ENCODE data around the gene ARMH1. TPM values are rescaled to one million over a fixed set of nuclear protein-coding genes. Genes with fewer than 3 reads are reported as not detected.

The ARMH1 gene
- total RNA-seq, 1 experiment from 2014 or later = 2.8 TPM

DNA sequence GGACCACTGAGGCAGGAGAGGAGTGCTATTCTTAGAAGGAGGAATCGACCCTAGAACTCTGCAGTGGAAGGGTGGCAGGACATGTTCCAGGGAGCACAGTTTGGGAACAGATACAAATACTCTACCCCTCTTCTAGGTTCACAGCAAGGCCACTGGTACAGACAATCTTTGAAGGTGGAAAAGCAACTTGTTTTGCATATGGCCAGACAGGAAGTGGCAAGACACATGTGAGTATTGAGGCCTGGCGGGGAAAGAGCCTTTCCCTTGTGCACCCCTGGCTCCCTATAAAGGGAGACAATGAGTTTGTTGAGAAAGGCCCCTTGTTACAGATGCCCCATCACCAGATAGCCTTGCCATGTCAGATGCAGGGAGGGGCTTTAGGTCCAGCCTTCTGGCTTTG lies 82.9 kb downstream of the ARMH1 start:
- ChIA-PET POLR2A (no interaction called here), CTCF (no interaction called here)
- no peak for DNase-seq (ENCODE audit: low read depth, low spot score)
- intact Hi-C loops (cut with micrococcal nuclease; ENCODE audit: unreplicated experiment) (no loop called here), in situ Hi-C loops (cut with HindIII; ENCODE audit: low pct_unique_long_range_greater_than_20kb, low sequenced_read_pairs) (no loop called here)
- Histone ChIP-seq H3K27ac (ENCODE audit: low read length) (no peak overlapping the region), H3K4me3 (ENCODE audit: low read depth in 2 of 2, low read length in 2 of 2) (no peak overlapping the region), H3K27me3 (ENCODE audit: control insufficient read depth, insufficient read depth, low read length) (no peaks in the 10 kb centered on the region), H3K36me3 (ENCODE audit: control insufficient read depth, insufficient read depth, low read length) (peaks cover 27% of the 10 kb centered on the region), H3K9me3 (ENCODE audit: control insufficient read depth, insufficient read depth, low read depth, low read length) (no peaks in the 10 kb centered on the region), H3K4me1 (ENCODE audit: control insufficient read depth, insufficient read depth, low read length) (no peaks in the 10 kb centered on the region)
- TF ChIP-seq, protein P1, sequence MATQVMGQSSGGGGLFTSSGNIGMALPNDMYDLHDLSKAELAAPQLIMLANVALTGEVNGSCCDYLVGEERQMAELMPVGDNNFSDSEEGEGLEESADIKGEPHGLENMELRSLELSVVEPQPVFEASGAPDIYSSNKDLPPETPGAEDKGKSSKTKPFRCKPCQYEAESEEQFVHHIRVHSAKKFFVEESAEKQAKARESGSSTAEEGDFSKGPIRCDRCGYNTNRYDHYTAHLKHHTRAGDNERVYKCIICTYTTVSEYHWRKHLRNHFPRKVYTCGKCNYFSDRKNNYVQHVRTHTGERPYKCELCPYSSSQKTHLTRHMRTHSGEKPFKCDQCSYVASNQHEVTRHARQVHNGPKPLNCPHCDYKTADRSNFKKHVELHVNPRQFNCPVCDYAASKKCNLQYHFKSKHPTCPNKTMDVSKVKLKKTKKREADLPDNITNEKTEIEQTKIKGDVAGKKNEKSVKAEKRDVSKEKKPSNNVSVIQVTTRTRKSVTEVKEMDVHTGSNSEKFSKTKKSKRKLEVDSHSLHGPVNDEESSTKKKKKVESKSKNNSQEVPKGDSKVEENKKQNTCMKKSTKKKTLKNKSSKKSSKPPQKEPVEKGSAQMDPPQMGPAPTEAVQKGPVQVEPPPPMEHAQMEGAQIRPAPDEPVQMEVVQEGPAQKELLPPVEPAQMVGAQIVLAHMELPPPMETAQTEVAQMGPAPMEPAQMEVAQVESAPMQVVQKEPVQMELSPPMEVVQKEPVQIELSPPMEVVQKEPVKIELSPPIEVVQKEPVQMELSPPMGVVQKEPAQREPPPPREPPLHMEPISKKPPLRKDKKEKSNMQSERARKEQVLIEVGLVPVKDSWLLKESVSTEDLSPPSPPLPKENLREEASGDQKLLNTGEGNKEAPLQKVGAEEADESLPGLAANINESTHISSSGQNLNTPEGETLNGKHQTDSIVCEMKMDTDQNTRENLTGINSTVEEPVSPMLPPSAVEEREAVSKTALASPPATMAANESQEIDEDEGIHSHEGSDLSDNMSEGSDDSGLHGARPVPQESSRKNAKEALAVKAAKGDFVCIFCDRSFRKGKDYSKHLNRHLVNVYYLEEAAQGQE (IDR thresholded peaks at IDR 0.05; ENCODE audit: insufficient read depth in 1 of 2, low read depth in 2 of 2, low read length in 1 of 2) = no peak
- TF ChIP-seq POLR2AphosphoS5 (IDR thresholded peaks at IDR 0.05; ENCODE audit: low read depth, low read length) = no peak
- TF ChIP-seq SIN3A (IDR thresholded peaks at IDR 0.05; ENCODE audit: borderline replicate concordance, insufficient read depth, low read depth, low read length) = no peak
- TF ChIP-seq TCF7L2 (IDR thresholded peaks at IDR 0.05; ENCODE audit: low read depth, low read length) = no peak
- TF ChIP-seq, protein P2, sequence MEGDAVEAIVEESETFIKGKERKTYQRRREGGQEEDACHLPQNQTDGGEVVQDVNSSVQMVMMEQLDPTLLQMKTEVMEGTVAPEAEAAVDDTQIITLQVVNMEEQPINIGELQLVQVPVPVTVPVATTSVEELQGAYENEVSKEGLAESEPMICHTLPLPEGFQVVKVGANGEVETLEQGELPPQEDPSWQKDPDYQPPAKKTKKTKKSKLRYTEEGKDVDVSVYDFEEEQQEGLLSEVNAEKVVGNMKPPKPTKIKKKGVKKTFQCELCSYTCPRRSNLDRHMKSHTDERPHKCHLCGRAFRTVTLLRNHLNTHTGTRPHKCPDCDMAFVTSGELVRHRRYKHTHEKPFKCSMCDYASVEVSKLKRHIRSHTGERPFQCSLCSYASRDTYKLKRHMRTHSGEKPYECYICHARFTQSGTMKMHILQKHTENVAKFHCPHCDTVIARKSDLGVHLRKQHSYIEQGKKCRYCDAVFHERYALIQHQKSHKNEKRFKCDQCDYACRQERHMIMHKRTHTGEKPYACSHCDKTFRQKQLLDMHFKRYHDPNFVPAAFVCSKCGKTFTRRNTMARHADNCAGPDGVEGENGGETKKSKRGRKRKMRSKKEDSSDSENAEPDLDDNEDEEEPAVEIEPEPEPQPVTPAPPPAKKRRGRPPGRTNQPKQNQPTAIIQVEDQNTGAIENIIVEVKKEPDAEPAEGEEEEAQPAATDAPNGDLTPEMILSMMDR (IDR thresholded peaks at IDR 0.05) = no peak
- BruUV-seq (replicated peaks) = no TSS peak
- ATAC-seq = no peak

DNA sequence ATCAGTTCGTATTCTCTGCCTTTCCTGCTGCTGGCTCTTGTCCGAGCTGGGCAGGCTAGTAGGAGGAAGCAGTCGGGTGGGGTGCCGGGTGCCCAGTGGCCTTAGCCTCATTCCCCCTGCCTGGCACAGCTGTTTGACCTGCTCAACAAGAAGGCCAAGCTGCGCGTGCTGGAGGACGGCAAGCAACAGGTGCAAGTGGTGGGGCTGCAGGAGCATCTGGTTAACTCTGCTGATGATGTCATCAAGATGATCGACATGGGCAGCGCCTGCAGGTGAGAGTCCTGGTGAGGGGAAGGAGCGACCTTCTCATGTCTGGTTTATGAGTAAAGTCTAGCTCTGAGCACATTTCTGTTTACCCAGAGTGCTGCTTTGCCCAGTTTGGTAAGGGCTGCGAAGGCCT lies 84.6 kb downstream of the ARMH1 start:
- H3K36me3 ChIP-seq (ENCODE audit: control insufficient read depth, insufficient read depth, low read length) = peaks cover 27% of the 10 kb centered on the region
- ChIA-PET CTCF (no interaction called here), POLR2A (no interaction called here)
- DNase-seq (ENCODE audit: low read depth, low spot score) (no peak), ATAC-seq (no peak)
- no TSS peak for BruUV-seq (replicated peaks)
- TF ChIP-seq POLR2AphosphoS5 (IDR thresholded peaks at IDR 0.05; ENCODE audit: low read depth, low read length) (no peak), TCF7L2 (IDR thresholded peaks at IDR 0.05; ENCODE audit: low read depth, low read length) (no peak), SIN3A (IDR thresholded peaks at IDR 0.05; ENCODE audit: borderline replicate concordance, insufficient read depth, low read depth, low read length) (no peak)
- TF ChIP-seq, protein P2 (IDR thresholded peaks at IDR 0.05) = no peak
- TF ChIP-seq, protein P1 (IDR thresholded peaks at IDR 0.05; ENCODE audit: insufficient read depth in 1 of 2, low read depth in 2 of 2, low read length in 1 of 2) = no peak
- no peak overlapping the region for H3K4me3 ChIP-seq (ENCODE audit: low read depth in 2 of 2, low read length in 2 of 2)
- no peaks in the 10 kb centered on the region for H3K27me3 ChIP-seq (ENCODE audit: control insufficient read depth, insufficient read depth, low read length)
- in situ Hi-C loops (cut with HindIII; ENCODE audit: low pct_unique_long_range_greater_than_20kb, low sequenced_read_pairs) (no loop called here), intact Hi-C loops (cut with micrococcal nuclease; ENCODE audit: unreplicated experiment) (no loop called here)
- no peaks in the 10 kb centered on the region for H3K4me1 ChIP-seq (ENCODE audit: control insufficient read depth, insufficient read depth, low read length)
- H3K9me3 ChIP-seq (ENCODE audit: control insufficient read depth, insufficient read depth, low read depth, low read length) = no peaks in the 10 kb centered on the region
- H3K27ac ChIP-seq (ENCODE audit: low read length) = no peak overlapping the region
